GM19240 (cell line): Measurements from ENCODE around the gene BDP1.
"Not testable (repeated sequence)": the region's sequence is repeated elsewhere in the genome, so short reads cannot be mapped to it uniquely, and the experiment has no call there.

ENCODE experiments used
- DNase-seq: peaks from one replicate; pipeline ENCODE4 v3.0.0; 2011; ENCODE audit warnings: low spot score; ENCODE audit not compliant: insufficient read length

The BDP1 gene

GRCh38 chr5:71471193-71471592, 15.7 kb downstream of the BDP1 start:
- DNase-seq, result no peak

GRCh38 chr5:71475788-71476384, 20.4 kb downstream of the BDP1 start:
- peak; percentile 7 for DNase-seq

GRCh38 chr5:71481441-71481840, 26.0 kb downstream of the BDP1 start:
- no peak for DNase-seq

- DNase-seq, result no peak
Measured at GRCh38 chr5:71482132-71482531, 26.7 kb downstream of the BDP1 start.

- DNase-seq, result no peak
Measured at GRCh38 chr5:71483355-71483754, 27.9 kb downstream of the BDP1 start.

- DNase-seq, result no peak
Measured at GRCh38 chr5:71492817-71493615, 37.6 kb downstream of the BDP1 start.

- not testable (repeated sequence) for DNase-seq
Measured at GRCh38 chr5:71494202-71494601, 38.8 kb downstream of the BDP1 start.

- DNase-seq, result not testable (repeated sequence)
Measured at GRCh38 chr5:71498756-71499155, 43.3 kb downstream of the BDP1 start.

GRCh38 chr5:71503536-71503935, 48.1 kb downstream of the BDP1 start:
- no peak for DNase-seq

- DNase-seq, result no peak
Measured at GRCh38 chr5:71522151-71522550, 66.7 kb downstream of the BDP1 start.

- not testable (repeated sequence) for DNase-seq
Measured at GRCh38 chr5:71525611-71526010, 70.2 kb downstream of the BDP1 start.

GRCh38 chr5:71528206-71528605, 72.8 kb downstream of the BDP1 start:
- DNase-seq, result no peak

GRCh38 chr5:71529682-71530081, 74.2 kb downstream of the BDP1 start:
- no peak for DNase-seq

- no peak for DNase-seq
Measured at GRCh38 chr5:71533142-71533541, 77.7 kb downstream of the BDP1 start.

- DNase-seq, result no peak
Measured at GRCh38 chr5:71533615-71534014, 78.2 kb downstream of the BDP1 start.

GRCh38 chr5:71537687-71538086, 82.2 kb downstream of the BDP1 start:
- no peak for DNase-seq

- not testable (repeated sequence) for DNase-seq
Measured at GRCh38 chr5:71550885-71551284, 95.4 kb downstream of the BDP1 start.

- DNase-seq, result not testable (repeated sequence)
Measured at GRCh38 chr5:71551582-71551981, 96.1 kb downstream of the BDP1 start.

- DNase-seq, result not testable (repeated sequence)
Measured at GRCh38 chr5:71552026-71552749, 96.7 kb downstream of the BDP1 start.

GRCh38 chr5:71563161-71563560, 107.7 kb downstream of the BDP1 start:
- no peak for DNase-seq

GRCh38 chr5:71564895-71565294, 109.4 kb downstream of the BDP1 start:
- no peak for DNase-seq
